NCI-H128 (cell line): Measurements from ENCODE around the gene LRRC75B.
"Not testable (repeated sequence)": the region's sequence is repeated elsewhere in the genome, so short reads cannot be mapped to it uniquely, and the experiment has no call there.

Experiments used
- DNase-seq: peaks from one replicate; lab custom pipeline; 2025; ENCODE audit not compliant: unreplicated experiment; lab: John Stamatoyannopoulos, UW

LRRC75B gene

GRCh38 chr22:24602847-24603769, 10.2 kb upstream of the LRRC75B start, which contains the start of gene GGT1:
Gene GGT1, plus strand, starts transcription at chr22:24603193. Its CDS starts 7,889 bp downstream, at chr22:24611082.
- DNase-seq: not testable (repeated sequence)

- not testable (repeated sequence) for DNase-seq
Measured at GRCh38 chr22:24602105-24602749, 9.4 kb upstream of the LRRC75B start.

GRCh38 chr22:24601217-24602104, 8.6 kb upstream of the LRRC75B start:
- no peak for DNase-seq

- not testable (repeated sequence) for DNase-seq
Measured at GRCh38 chr22:24599958-24600715, 7.3 kb upstream of the LRRC75B start.

- no peak for DNase-seq
Measured at GRCh38 chr22:24599514-24599913, 6.6 kb upstream of the LRRC75B start.

- DNase-seq: not testable (repeated sequence)
Measured at GRCh38 chr22:24597076-24597475, 4.2 kb upstream of the LRRC75B start.

GRCh38 chr22:24595863-24596262, 3.0 kb upstream of the LRRC75B start:
- no peak for DNase-seq

GRCh38 chr22:24595228-24595627, 2.4 kb upstream of the LRRC75B start:
- DNase-seq: no peak

- DNase-seq: no peak
Measured at GRCh38 chr22:24594569-24595120, 1.8 kb upstream of the LRRC75B start.

GRCh38 chr22:24593836-24594568, 1.1 kb upstream of the LRRC75B start:
- no peak for DNase-seq

- not testable (repeated sequence) for DNase-seq
Measured at GRCh38 chr22:24593559-24593835, 624 bp upstream of the LRRC75B start.

- no peak for DNase-seq
Measured at GRCh38 chr22:24592058-24592850, 619 bp downstream of the LRRC75B start.

- DNase-seq: no peak
Measured at GRCh38 chr22:24591286-24591830, 1.5 kb downstream of the LRRC75B start.

GRCh38 chr22:24590596-24591173, 2.2 kb downstream of the LRRC75B start:
- DNase-seq: no peak

GRCh38 chr22:24589518-24590030, 3.3 kb downstream of the LRRC75B start:
- no peak for DNase-seq

- no peak for DNase-seq
Measured at GRCh38 chr22:24588757-24589481, 4.0 kb downstream of the LRRC75B start.

- DNase-seq: no peak
Measured at GRCh38 chr22:24588381-24588756, 4.5 kb downstream of the LRRC75B start.
